Measurements from ENCODE around the gene BCL2L13. TPM values are rescaled to one million over a fixed set of nuclear protein-coding genes. Genes with fewer than 3 reads are reported as not detected.

BCL2L13 gene
- total and polyA plus RNA-seq, 7 donors: 67.0 to 201 (median 128) TPM

DNA sequence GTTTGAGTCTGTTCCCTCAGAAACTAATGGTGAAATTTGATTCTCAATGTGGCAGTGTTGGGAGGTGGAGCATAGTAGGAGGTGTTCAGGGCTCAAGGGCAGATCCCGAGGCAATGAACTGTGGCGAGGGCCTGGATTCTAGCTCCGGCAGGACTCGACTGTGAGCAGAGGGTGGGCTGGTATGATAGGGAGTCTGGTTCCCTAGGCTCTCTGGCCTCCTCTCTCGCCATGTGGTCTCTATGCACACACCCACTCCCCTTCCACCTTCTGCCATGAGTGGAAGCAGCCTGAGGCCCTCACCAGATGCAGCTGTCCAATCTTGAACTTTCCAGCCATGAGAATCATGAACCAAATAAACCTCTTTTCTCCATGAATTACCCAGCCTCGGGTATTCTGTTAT, 42.3 kb upstream of the BCL2L13 start:
- Histone ChIP-seq H3K36me3 (ENCODE audit: insufficient read depth in 1 of 2, low read depth in 1 of 2) (peaks cover 14 to 100% of the 10 kb centered on the region in 2 donors), H3K4me1 (no peaks in the 10 kb centered on the region), H3K4me3 (no peak overlapping the region), H3K9me3 (no peaks in the 10 kb centered on the region), H3K27me3 (ENCODE audit: insufficient read depth in 3 of 3, low read length in 2 of 3) (no peaks in the 10 kb centered on the region), H3K27ac (no peak overlapping the region)
- 95 to 99% (median 96%) methylated on average over 6 of the region's 6 CpGs for WGBS, 3 donors
- DNase-seq (no peak), ATAC-seq (peak in 1 of 4 donors; percentile 14)
- intact Hi-C loops (cut with DNase I): no loop called here
- TF ChIP-seq, protein P1, sequence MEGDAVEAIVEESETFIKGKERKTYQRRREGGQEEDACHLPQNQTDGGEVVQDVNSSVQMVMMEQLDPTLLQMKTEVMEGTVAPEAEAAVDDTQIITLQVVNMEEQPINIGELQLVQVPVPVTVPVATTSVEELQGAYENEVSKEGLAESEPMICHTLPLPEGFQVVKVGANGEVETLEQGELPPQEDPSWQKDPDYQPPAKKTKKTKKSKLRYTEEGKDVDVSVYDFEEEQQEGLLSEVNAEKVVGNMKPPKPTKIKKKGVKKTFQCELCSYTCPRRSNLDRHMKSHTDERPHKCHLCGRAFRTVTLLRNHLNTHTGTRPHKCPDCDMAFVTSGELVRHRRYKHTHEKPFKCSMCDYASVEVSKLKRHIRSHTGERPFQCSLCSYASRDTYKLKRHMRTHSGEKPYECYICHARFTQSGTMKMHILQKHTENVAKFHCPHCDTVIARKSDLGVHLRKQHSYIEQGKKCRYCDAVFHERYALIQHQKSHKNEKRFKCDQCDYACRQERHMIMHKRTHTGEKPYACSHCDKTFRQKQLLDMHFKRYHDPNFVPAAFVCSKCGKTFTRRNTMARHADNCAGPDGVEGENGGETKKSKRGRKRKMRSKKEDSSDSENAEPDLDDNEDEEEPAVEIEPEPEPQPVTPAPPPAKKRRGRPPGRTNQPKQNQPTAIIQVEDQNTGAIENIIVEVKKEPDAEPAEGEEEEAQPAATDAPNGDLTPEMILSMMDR (IDR thresholded peaks at IDR 0.05): no peak

DNA sequence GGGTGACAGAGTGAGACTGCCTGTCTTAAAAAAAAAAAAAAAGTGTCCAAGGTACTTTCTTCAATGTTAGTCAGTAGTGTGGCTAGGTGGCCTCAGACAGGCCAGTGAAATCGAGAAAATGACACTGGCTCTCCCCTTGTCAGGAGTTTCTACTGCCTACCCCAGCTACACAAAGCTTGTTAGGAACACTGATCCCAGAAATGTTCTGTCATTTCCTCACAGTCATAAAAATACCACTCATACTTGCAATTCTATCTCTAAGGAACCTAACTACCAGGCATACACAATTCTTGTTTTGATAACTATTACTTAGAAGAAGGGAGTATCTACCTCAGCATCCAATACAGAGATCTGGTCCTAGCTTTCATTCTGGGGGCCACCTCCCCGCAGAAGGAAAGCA, 41.3 kb upstream of the BCL2L13 start:
- H3K27ac ChIP-seq: no peak overlapping the region
- TF ChIP-seq, protein P1 (IDR thresholded peaks at IDR 0.05): no peak
- DNase-seq: no peak
- H3K4me3 ChIP-seq: no peak overlapping the region
- no peaks in the 10 kb centered on the region for H3K9me3 ChIP-seq
- no peaks in the 10 kb centered on the region for H3K4me1 ChIP-seq
- intact Hi-C loops (cut with DNase I): no loop called here
- ATAC-seq: no peak
- WGBS, 3 donors: 93 to 95% (median 94%) methylated on average over 2 of the region's 2 CpGs
- no peaks in the 10 kb centered on the region for H3K27me3 ChIP-seq (ENCODE audit: insufficient read depth in 3 of 3, low read length in 2 of 3)
- peaks cover 10 to 92% of the 10 kb centered on the region in 2 donors for H3K36me3 ChIP-seq (ENCODE audit: insufficient read depth in 1 of 2, low read depth in 1 of 2)

DNA sequence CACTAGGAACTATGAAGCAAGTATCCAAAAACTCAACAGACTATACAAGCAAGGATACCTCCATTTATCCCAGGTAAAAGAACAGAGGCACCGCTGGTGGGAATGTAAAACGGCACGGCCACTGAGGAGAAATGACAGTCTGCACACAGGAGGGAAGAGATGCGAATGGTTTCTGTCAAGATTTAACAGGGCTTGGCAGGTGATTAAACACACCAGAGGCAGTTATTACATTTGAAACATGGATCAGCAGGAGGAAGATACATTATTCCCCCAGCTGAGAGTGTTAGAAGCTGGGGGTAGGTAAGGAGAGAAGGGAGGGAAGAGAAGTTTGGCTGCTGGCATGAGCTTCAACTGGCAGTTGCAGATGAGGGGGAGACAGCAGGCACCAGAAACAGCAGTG, 40.2 kb upstream of the BCL2L13 start:
- peaks cover 10 to 81% of the 10 kb centered on the region in 2 donors for H3K36me3 ChIP-seq (ENCODE audit: insufficient read depth in 1 of 2, low read depth in 1 of 2)

DNA sequence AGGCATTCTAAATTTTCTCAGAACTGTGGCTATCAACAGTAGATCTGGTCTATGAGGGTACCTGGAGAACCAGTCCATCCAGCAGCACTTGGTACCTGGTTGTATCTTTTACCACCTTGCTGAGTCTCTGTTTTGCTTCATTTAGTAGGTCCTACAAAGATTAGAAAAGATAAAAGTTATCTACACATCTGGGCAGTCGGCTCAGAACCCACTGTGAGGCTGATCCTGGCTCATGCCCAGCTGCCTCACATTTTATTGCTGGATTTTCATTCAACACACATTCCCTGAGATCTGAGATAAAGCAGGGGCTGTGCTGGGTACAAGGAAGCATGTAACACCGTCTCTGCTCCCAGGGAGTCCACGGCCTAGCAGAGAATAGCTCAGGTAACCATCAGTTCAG, 37.5 kb upstream of the BCL2L13 start:
- Histone ChIP-seq H3K27ac (no peak overlapping the region), H3K4me1 (no peaks in the 10 kb centered on the region), H3K36me3 (ENCODE audit: insufficient read depth in 1 of 2, low read depth in 1 of 2) (peaks cover 7 to 54% of the 10 kb centered on the region in 2 donors), H3K9me3 (no peaks in the 10 kb centered on the region), H3K4me3 (no peak overlapping the region), H3K27me3 (ENCODE audit: insufficient read depth in 3 of 3, low read length in 2 of 3) (no peaks in the 10 kb centered on the region)
- TF ChIP-seq, protein P1 (IDR thresholded peaks at IDR 0.05): no peak
- no peak for DNase-seq
- no peak for ATAC-seq
- intact Hi-C loops (cut with DNase I): no loop called here
- 72 to 77% (median 74%) methylated on average over 3 of the region's 3 CpGs for WGBS, 3 donors

More for the DNA sequence above, 40.2 kb upstream of the BCL2L13 start:
- no peak overlapping the region for H3K27ac ChIP-seq
- no peaks in the 10 kb centered on the region for H3K9me3 ChIP-seq
- TF ChIP-seq, protein P1 (IDR thresholded peaks at IDR 0.05): no peak
- DNase-seq: no peak
- no peak overlapping the region for H3K4me3 ChIP-seq
- no peak for ATAC-seq
- no peaks in the 10 kb centered on the region for H3K4me1 ChIP-seq
- intact Hi-C loops (cut with DNase I): no loop called here
- 96 to 100% (median 96%) methylated on average over 4 of the region's 4 CpGs for WGBS, 3 donors
- no peaks in the 10 kb centered on the region for H3K27me3 ChIP-seq (ENCODE audit: insufficient read depth in 3 of 3, low read length in 2 of 3)

DNA sequence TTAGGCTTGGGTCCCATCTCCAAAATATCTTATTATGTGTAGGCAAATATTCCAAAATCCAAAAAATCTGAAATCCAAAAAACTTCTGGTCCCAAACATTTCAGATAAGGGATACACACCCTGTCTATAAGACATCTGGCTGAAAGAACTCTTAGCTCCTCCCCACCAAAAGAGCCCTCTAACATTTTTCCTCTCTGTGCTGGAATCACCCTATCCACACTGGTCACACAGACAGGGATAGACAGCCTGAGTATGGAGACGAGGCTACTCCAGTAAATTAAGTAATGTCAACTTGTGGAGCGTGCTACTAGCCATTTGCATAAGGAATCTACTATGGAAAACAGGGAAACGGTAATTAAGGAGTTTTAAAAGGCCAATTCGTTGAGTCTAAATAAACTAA, 34.9 kb upstream of the BCL2L13 start:
- DNase-seq (no peak), ATAC-seq (no peak)
- H3K27ac ChIP-seq: no peak overlapping the region
- H3K27me3 ChIP-seq (ENCODE audit: insufficient read depth in 3 of 3, low read length in 2 of 3): no peaks in the 10 kb centered on the region
- TF ChIP-seq, protein P1 (IDR thresholded peaks at IDR 0.05): no peak
- intact Hi-C loops (cut with DNase I): no loop called here
- no peaks in the 10 kb centered on the region for H3K9me3 ChIP-seq
- H3K36me3 ChIP-seq (ENCODE audit: insufficient read depth in 1 of 2, low read depth in 1 of 2): peaks cover 1 to 42% of the 10 kb centered on the region in 2 donors
- WGBS, 3 donors: 89 to 93% (median 89%) methylated on average over 4 of the region's 4 CpGs
- H3K4me1 ChIP-seq: peaks cover 10% of the 10 kb centered on the region
- no peak overlapping the region for H3K4me3 ChIP-seq
